Gastroesophageal sphincter (tissue), 4 donors: ENCODE measurements around the gene DHRSX. TPM values are rescaled to one million over a fixed set of nuclear protein-coding genes. Genes with fewer than 3 reads are reported as not detected.
"Not testable (repeated sequence)": the region's sequence is repeated elsewhere in the genome, so short reads cannot be mapped to it uniquely, and the experiment has no call there.

Experiments used
- ATAC-seq: fragments of 150-250 bp; one replicate; pipeline ENCODE4 v1.9.1; 2016; ENCODE audit warnings: mild to moderate bottlenecking, moderate library complexity
- H3K27ac ChIP-seq, 4 donors: fragments of 200-600 bp; sonication (generic) in 3 of 4; 1 replicate in 3 of 4; 2 replicates in 1 of 4; pipeline ENCODE4 v1.5.1; 2016 to 2019
- H3K27me3 ChIP-seq: fragments of 200-600 bp; sonication (generic); one replicate; pipeline ENCODE4 v1.5.1; 2019
- H3K36me3 ChIP-seq, 2 donors: fragments of 200-600 bp; sonication (generic); one replicate each; pipeline ENCODE4 v1.5.1; 2019; ENCODE audit warnings: control low read depth in 1 of 2
- H3K4me1 ChIP-seq, 3 donors: fragments of 200-600 bp; sonication (generic); 1 replicate in 2 of 3; 2 replicates in 1 of 3; pipeline ENCODE4 v1.5.1; 2016 to 2019; ENCODE audit warnings: control low read depth in 2 of 3
- H3K4me3 ChIP-seq, 2 donors: fragments of 200-600 bp; sonication (generic); one replicate each; pipeline ENCODE4 v1.5.1; 2019; ENCODE audit warnings: mild to moderate bottlenecking in 1 of 2, moderate library complexity in 1 of 2
- H3K9me3 ChIP-seq, 3 donors: fragments of 200-600 bp; sonication (generic); one replicate each; pipeline ENCODE4 v1.5.1; 2017 to 2019; ENCODE audit warnings: control low read depth in 2 of 3
- CTCF ChIP-seq, 4 experiments: fragments of 200-600 bp in 2 of 4; fragments of 450-650 bp in 2 of 4; sonication (generic) in 1 of 4; IDR thresholded peaks; one replicate each; pipeline ENCODE4 v1.5.1; 2017 to 2019; ENCODE audit warnings: antibody characterized with exemption in 4 of 4, mild to moderate bottlenecking in 2 of 4, moderate library complexity in 2 of 4
- EP300 ChIP-seq: sonication (generic); formaldehyde crosslinking; IDR thresholded peaks from one replicate; pipeline ENCODE4 v1.6.1; 2017; ENCODE audit warnings: antibody characterized with exemption, mild to moderate bottlenecking
- POLR2A ChIP-seq, 2 donors: fragments of 450-650 bp; IDR thresholded peaks; one replicate each; pipeline ENCODE4 v1.6.1; 2017; ENCODE audit warnings: antibody characterized with exemption in 2 of 2, mild to moderate bottlenecking in 2 of 2, moderate library complexity in 1 of 2
- POLR2AphosphoS5 ChIP-seq: sonication (generic); formaldehyde crosslinking; IDR thresholded peaks from one replicate; pipeline ENCODE4 v1.6.1; 2017; ENCODE audit warnings: antibody characterized with exemption
- WGBS, 2 donors: methylation state at CpG; one replicate each; pipeline ENCODE4 v1.1.5; 2018; ENCODE audit warnings: low coverage in 1 of 2; 5-methylcytosine and 5-hydroxymethylcytosine counted together
- total RNA-seq, 4 donors: library from RNA; depleted of rRNA; stranded (reverse); fragments of >200 nt; gene quantifications; one replicate each; pipeline ENCODE4 v1.1.0, GENCODE V29; 2016

DHRSX gene
- total RNA-seq, 4 donors from 2014 or later = 16.8 to 26.3 (median 21.1) TPM

GRCh38 chrX:2371026-2371711 lies 129.6 kb downstream of the DHRSX start:
- H3K27me3 ChIP-seq = no peaks in the 10 kb centered on the region
- no peak for ATAC-seq
- 64 to 73% methylated on average over 18 to 20 of the region's 20 CpGs for WGBS, 2 donors
- H3K4me1 ChIP-seq = no peaks in the 10 kb centered on the region
- H3K27ac ChIP-seq = no peak overlapping the region
- H3K36me3 ChIP-seq = peaks cover 0 to 12% of the 10 kb centered on the region in 2 donors
- H3K9me3 ChIP-seq = no peaks in the 10 kb centered on the region
- no peak overlapping the region for H3K4me3 ChIP-seq
- TF ChIP-seq CTCF (IDR thresholded peaks at IDR 0.05) = no peak

- TF ChIP-seq EP300 (no peak), POLR2A (IDR thresholded peaks at IDR 0.05) (no peak), CTCF (IDR thresholded peaks at IDR 0.05) (no peak)
- Histone ChIP-seq H3K36me3 (peaks cover 0 to 12% of the 10 kb centered on the region in 2 donors), H3K27me3 (no peaks in the 10 kb centered on the region), H3K4me3 (no peak overlapping the region), H3K9me3 (no peaks in the 10 kb centered on the region), H3K4me1 (no peaks in the 10 kb centered on the region), H3K27ac (no peak overlapping the region)
- WGBS, 2 donors = 90 to 97% methylated on average over 2 to 5 of the region's 8 CpGs
- no peak for ATAC-seq
Measured at GRCh38 chrX:2370456-2370855, 130.3 kb downstream of the DHRSX start.

- TF ChIP-seq POLR2AphosphoS5 = no peak
- TF ChIP-seq POLR2A (IDR thresholded peaks at IDR 0.05) = no peak
- TF ChIP-seq CTCF (IDR thresholded peaks at IDR 0.05) = no peak
- TF ChIP-seq EP300 = no peak
- WGBS, 2 donors = 84 to 88% methylated on average over 1 to 5 of the region's 5 CpGs
Measured at GRCh38 chrX:2369206-2369605, 131.6 kb downstream of the DHRSX start.

GRCh38 chrX:2360731-2361130 lies 140.0 kb downstream of the DHRSX start:
- Histone ChIP-seq H3K4me3 (no peak overlapping the region), H3K4me1 (no peaks in the 10 kb centered on the region), H3K27me3 (no peaks in the 10 kb centered on the region), H3K36me3 (no peaks in the 10 kb centered on the region), H3K27ac (no peak overlapping the region), H3K9me3 (no peaks in the 10 kb centered on the region)
- 82 to 89% methylated on average over 3 to 8 of the region's 9 CpGs for WGBS, 2 donors
- no peak for ATAC-seq
- no peak for TF ChIP-seq POLR2AphosphoS5
- TF ChIP-seq POLR2A (IDR thresholded peaks at IDR 0.05) = no peak
- no peak for TF ChIP-seq EP300
- no peak for TF ChIP-seq CTCF (IDR thresholded peaks at IDR 0.05)

More at GRCh38 chrX:2369206-2369605, 131.6 kb downstream of the DHRSX start:
- no peaks in the 10 kb centered on the region for H3K4me1 ChIP-seq
- ATAC-seq = no peak
- no peaks in the 10 kb centered on the region for H3K9me3 ChIP-seq
- peaks cover 0 to 12% of the 10 kb centered on the region in 2 donors for H3K36me3 ChIP-seq
- H3K27ac ChIP-seq = no peak overlapping the region
- H3K27me3 ChIP-seq = no peaks in the 10 kb centered on the region
- H3K4me3 ChIP-seq = no peak overlapping the region

GRCh38 chrX:2359522-2359921 lies 141.3 kb downstream of the DHRSX start:
- H3K27ac ChIP-seq, H3K4me3 ChIP-seq, H3K9me3 ChIP-seq, H3K36me3 ChIP-seq, H3K27me3 ChIP-seq, ATAC-seq, H3K4me1 ChIP-seq: not testable (repeated sequence)
- WGBS, 2 donors = 79 to 92% methylated on average over 3 to 4 of the region's 4 CpGs
